Measurements from ENCODE around the gene STAM.

STAM gene

GRCh38 chr10:17730667-17731066 is 86.7 kb downstream of the STAM start:
- DNase-seq (ENCODE audit: low spot score) = no peak

GRCh38 chr10:17731331-17732020 is 87.5 kb downstream of the STAM start:
- DNase-seq (ENCODE audit: low spot score) = no peak

DNA sequence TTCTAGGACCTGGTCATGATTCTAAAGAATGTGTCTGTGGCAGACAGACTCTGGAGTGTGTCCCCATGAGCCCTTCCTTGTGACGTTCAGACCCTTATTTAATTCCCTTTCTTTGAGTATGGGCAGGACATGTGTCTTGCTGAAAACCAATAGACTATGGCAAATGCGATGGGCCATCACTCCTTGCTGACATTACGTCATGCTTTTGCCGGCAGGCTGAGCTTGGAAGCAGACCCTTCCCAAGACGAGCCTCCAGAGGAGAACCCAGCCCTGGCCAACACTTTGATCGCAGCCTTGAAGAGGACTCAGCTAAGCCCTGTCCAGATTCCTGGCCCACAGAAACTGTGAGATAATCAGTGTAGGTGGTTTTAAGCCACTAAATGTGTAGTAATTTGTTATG is 89.7 kb downstream of the STAM start:
- DNase-seq (ENCODE audit: low spot score) = no peak

DNA sequence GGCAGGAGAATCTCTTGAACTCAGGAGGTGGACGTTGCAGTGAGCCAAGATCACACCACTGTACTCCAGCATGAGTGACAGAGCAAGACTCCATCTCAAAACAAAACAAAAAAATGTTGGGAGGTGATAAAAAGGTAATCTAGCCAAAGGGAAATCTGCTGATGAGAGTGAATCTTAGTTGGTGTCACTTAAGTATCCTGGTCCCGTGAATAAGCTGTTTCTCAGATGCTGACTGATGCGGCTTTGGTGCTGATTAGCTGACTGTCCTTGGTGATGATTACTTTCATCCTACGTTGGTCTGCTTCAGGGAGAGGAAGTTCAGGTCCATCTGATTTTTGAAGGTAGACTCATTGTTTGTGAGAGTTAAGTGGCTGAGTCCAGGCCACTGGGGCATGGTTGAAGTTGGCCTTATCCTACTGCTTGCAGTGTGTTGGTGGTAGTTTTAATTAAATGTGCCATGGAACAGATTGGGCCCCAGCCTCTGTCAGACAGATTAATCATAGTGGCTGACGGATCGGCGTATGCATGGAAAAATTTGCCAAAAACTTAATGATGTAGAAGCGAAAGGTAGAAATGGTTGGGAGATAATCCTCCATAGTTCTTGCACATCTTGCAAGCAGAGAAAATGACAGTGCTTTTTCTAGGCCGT is 90.6 kb downstream of the STAM start:
- no peak for DNase-seq (ENCODE audit: low spot score)

- DNase-seq (ENCODE audit: low spot score) = no peak
These were observed 91.4 kb downstream of the STAM start for GRCh38 chr10:17735166-17735941.

DNA sequence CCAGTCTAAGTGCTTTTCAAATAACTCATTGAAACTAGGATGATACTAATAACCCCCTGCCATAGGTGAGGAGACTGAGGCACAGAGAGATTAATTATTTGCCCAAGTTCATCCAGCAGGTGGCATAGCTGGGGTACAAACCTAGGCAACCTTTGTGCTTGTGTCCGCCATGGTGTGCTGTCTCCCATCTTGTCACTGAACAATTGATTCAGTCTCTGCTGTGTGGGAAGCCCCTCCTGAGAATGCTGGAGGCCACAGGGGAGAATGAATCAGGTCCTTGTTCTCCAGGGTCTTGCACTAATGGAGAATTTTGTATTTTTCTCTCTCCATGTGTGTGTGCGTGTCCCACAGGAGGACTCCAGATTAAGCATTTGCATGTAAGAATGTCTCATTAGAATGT is 92.3 kb downstream of the STAM start:
- DNase-seq (ENCODE audit: low spot score) = no peak

- peak; percentile 35 for DNase-seq (ENCODE audit: low spot score)
These were observed 93.3 kb downstream of the STAM start for GRCh38 chr10:17737027-17737965.

DNA sequence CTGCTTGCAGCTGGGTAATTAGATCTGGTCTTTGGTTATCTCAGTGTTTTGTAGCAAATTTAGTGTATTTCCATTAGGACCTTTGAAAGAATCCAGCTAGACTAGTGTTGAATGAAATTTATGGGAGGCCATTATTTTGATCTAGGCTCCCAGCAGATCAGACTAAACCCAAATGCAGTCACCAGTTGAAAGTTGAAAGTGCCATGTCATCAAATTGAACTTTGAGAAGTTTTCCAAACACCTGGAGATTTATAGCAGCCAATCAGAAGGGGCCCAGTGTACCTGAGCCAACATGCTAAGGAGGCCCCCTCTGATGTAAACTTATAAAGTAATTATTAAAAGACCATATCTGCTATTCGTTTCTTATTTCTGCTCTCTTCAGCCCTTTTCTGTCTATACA is 96.7 kb downstream of the STAM start:
- DNase-seq (ENCODE audit: low spot score) = no peak

DNA sequence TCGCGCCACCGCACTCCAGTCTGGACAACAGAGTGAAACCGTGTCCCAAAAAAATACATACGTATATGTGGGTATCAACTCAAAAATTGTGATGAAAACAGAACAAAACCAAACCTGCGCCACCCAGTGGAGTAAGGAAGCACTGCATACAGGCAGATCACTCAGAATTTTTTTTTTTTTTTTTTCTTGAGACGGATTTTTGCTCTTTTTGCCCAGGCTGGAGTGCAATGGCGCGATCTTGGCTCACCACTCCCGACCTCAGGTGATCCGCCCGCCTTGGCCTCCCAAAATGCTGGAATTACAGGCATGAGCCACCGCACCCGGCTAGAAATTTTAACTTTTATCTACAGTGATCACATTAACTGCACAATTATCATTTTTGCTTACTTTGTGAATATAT is 99.0 kb downstream of the STAM start:
- peak; percentile 37 for DNase-seq (ENCODE audit: low spot score)

- DNase-seq (ENCODE audit: low spot score) = no peak
These were observed 99.5 kb downstream of the STAM start for GRCh38 chr10:17743437-17743836.

DNA sequence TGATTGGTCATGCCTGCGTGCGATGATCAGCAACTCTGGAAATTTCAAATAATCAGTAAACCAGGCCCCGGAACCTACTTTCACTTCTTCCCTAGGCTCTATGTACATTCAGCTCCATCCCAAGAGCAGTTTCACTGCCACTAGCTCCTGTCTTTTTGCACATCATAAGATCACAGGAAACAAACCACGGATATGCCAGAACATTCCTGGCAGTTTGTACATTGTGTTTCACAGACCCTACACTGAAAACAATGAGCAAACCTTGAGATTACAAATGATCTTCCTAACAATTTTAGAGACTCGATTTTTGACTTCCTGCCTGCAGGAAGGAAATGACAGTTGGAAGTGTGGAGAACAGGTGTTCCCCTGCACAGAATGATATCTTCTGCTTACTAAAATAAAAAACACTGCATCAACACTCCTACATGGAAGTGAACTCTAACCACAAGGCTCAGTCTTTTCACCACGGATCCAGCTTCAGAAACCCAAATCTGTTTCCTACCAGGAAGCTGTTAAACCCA is 100.5 kb downstream of the STAM start:
- no peak for DNase-seq (ENCODE audit: low spot score)

- no peak for DNase-seq (ENCODE audit: low spot score)
These were observed 104.1 kb downstream of the STAM start for GRCh38 chr10:17747883-17748550.

DNA sequence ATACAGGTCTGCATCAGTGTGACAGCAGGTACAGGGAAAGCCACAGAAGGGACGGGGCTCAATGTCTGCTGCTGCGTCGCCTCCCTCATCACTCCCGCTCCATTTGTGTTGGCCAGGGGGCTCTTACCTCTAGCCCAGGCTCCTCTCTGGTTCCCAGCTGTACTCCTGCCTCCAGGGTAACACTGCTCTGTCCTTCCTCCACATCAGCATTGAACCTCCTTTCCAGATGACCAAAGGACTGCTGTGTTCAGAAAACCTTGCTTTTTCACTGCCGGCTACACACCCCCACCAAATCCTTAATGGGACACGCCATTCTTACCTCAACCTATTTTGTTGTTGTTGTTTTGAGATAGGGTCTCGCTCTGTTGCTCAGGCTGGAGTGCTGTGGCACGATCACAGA is 105.9 kb downstream of the STAM start:
- DNase-seq (ENCODE audit: low spot score) = no peak

DNA sequence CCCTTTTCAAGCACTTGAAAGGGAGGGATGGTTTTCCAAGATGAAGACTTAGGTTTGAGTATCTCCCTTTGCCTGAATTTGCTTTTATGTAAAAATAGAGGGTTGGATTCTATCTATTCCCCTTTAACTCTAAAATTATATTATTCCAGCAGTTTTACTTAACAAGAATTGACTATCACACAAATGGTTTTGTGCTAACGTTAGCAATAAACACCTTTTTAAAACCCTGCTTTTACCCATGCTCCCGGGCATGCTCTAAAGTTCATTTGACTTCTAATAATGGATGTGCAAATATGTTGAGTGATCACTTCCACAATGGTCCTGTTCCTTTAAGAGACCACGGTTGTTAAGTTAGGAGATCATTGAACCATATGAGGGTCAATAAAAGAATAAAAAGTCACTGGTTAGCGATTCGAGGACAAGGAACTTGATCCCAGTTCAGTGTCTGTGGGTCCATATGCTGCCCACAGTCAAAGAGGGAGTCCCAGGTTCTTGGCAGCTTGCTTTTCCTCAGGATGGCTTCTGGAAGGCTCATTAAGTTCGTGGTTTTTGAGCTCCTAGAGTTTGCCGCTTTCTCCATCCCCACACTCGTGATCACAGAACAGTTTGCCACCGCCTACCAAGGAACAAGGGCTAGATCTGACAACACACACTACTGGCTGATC is 108.0 kb downstream of the STAM start, which contains the start of gene TMEM236:
Gene TMEM236 (plus strand): TSS at position 421 of the 665 bp plus-strand sequence. CDS start 95 bp downstream, at position 516.
- no peak for DNase-seq (ENCODE audit: low spot score)

- DNase-seq (ENCODE audit: low spot score) = no peak
These were observed 112.7 kb downstream of the STAM start for GRCh38 chr10:17756557-17757217.

- DNase-seq (ENCODE audit: low spot score) = peak; percentile 23
These were observed 114.2 kb downstream of the STAM start for GRCh38 chr10:17758200-17758599.

- DNase-seq (ENCODE audit: low spot score) = peak; percentile 8
These were observed 114.9 kb downstream of the STAM start for GRCh38 chr10:17758896-17759295.

- DNase-seq (ENCODE audit: low spot score) = no peak
These were observed 120.2 kb downstream of the STAM start for GRCh38 chr10:17764142-17764541.

DNA sequence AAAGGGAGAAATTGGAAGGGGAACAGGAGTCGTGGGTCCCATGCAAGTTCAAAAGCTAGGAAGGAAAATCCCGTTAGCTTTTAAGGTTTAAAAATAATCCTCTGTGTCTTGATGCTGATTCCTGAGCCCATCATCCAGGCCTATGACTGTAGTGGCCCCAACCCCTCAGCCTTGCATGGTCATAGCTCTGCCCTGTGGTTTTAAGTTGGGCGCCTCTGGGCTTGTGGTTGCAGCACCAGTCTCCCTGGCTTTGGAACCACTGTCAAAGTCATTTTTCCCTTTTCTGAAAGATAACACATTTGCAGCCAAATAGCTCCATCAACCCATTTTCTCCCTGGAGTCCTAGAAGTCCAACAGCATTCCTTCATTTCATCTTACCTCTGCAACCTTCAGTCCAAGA is 121.7 kb downstream of the STAM start:
- no peak for DNase-seq (ENCODE audit: low spot score)
